B cell (primary cell): ENCODE results near the gene IVNS1ABP. TPM values are rescaled to one million over a fixed set of nuclear protein-coding genes. Genes with fewer than 3 reads are reported as not detected.
"Not testable (repeated sequence)": the region's sequence is repeated elsewhere in the genome, so short reads cannot be mapped to it uniquely, and the experiment has no call there.

Source experiments
- ATAC-seq: fragments of 200-7000 bp; cut with Tn5 transposase; one replicate; pipeline ENCODE4 v1.10.0; 2021; ENCODE audit warnings: low read depth, mild to moderate bottlenecking, moderate number of reproducible peaks, moderate library complexity
- CTCF ChIA-PET: fragments of 350-600 bp; sonication (Branson Sonifier 250); formaldehyde crosslinking; loops from one replicate; lab custom pipeline; 2021; ENCODE audit warnings: antibody characterized with exemption, inconsistent platforms; lab: Charles Lee
- POLR2A ChIA-PET: fragments of 350-600 bp; sonication (Branson Sonifier 250); formaldehyde crosslinking; loops from one replicate; lab custom pipeline; 2021; ENCODE audit warnings: antibody characterized with exemption; lab: Charles Lee
- DNase-seq: peaks from one replicate; pipeline ENCODE4 v3.0.0; 2013
- H2AFZ ChIP-seq: 2 replicates; pipeline ENCODE4 v1.6.1; 2012; ENCODE audit warnings: mild to moderate bottlenecking, low read depth, low read length; ENCODE audit not compliant: insufficient read depth, poor library complexity, severe bottlenecking
- H3K27ac ChIP-seq, 2 donors: 1 replicate in 1 of 2; 2 replicates in 1 of 2; pipeline ENCODE4 v1.5.1; 2012 to 2013; ENCODE audit warnings: low read length in 2 of 2, mild to moderate bottlenecking in 2 of 2, moderate library complexity in 1 of 2
- H3K27me3 ChIP-seq, 4 experiments: fragments of 200-600 bp in 1 of 4; sonication (generic) in 1 of 4; replicated peaks in 1 of 4; 1 replicate in 2 of 4; 2 replicates in 2 of 4; pipeline versions ENCODE4 v1.6.1 to v1.7.0; 2013 to 2016; ENCODE audit warnings: low read length in 3 of 4, mild to moderate bottlenecking in 2 of 4, mixed read lengths in 1 of 4, moderate library complexity in 1 of 4; ENCODE audit not compliant: insufficient read depth in 4 of 4, control insufficient read depth in 3 of 4; ENCODE audit errors: control extremely low read depth in 1 of 4
- H3K36me3 ChIP-seq, 2 experiments: replicated peaks in 1 of 2; 1 replicate in 1 of 2; 2 replicates in 1 of 2; pipeline versions ENCODE4 v1.6.1 to v1.7.1; 2013; ENCODE audit warnings: low read length in 1 of 2; ENCODE audit not compliant: insufficient read depth in 2 of 2, control insufficient read depth in 1 of 2; ENCODE audit errors: control extremely low read depth in 1 of 2, extremely low read depth in 1 of 2
- H3K4me1 ChIP-seq, 2 donors: fragments of 200-600 bp in 1 of 2; sonication (generic) in 1 of 2; 1 replicate in 1 of 2; 2 replicates in 1 of 2; pipeline versions ENCODE4 v1.5.1 to v1.6.1; 2013 to 2017; ENCODE audit warnings: low read length in 2 of 2; ENCODE audit not compliant: control insufficient read depth in 2 of 2, insufficient read depth in 2 of 2
- H3K4me2 ChIP-seq: replicated peaks from 2 replicates; pipeline ENCODE3; 2012; ENCODE audit warnings: mild to moderate bottlenecking, low read depth, low read length; ENCODE audit not compliant: poor library complexity, severe bottlenecking
- H3K4me3 ChIP-seq, 5 experiments: fragments of 200-600 bp in 1 of 5; sonication (generic) in 1 of 5; 1 replicate in 3 of 5; 2 replicates in 2 of 5; pipeline versions ENCODE4 v1.5.1 to v1.7.0; 2011 to 2016; ENCODE audit warnings: low read length in 4 of 5, mild to moderate bottlenecking in 4 of 5, low read depth in 2 of 5, control low read depth in 1 of 5, moderate library complexity in 1 of 5; ENCODE audit not compliant: insufficient read depth in 1 of 5; ENCODE audit errors: control extremely low read depth in 1 of 5, extremely low read depth in 1 of 5
- H3K79me2 ChIP-seq: fragments of 200-600 bp; sonication (generic); one replicate; pipeline ENCODE4 v1.6.0; 2016; ENCODE audit warnings: low read length; ENCODE audit not compliant: control insufficient read depth, insufficient read depth
- H3K9ac ChIP-seq: fragments of 200-600 bp; sonication (generic); 2 replicates; pipeline ENCODE4 v1.6.1; 2017; ENCODE audit warnings: mild to moderate bottlenecking, low read length, moderate library complexity
- H3K9me3 ChIP-seq, 3 donors: one replicate each; pipeline versions ENCODE4 v1.6.1 to v1.7.1; 2013; ENCODE audit warnings: low read length in 2 of 3; ENCODE audit not compliant: control insufficient read depth in 2 of 3, insufficient read depth in 1 of 3; ENCODE audit errors: control extremely low read depth in 1 of 3
- H4K20me1 ChIP-seq: 2 replicates; pipeline ENCODE4 v1.6.0; 2012; ENCODE audit warnings: mild to moderate bottlenecking, low read length; ENCODE audit not compliant: insufficient read depth, control insufficient read depth, poor library complexity, severe bottlenecking
- H3K27ac Mint-ChIP-seq: one replicate; pipeline ENCODE4 v1.8.0; 2021; ENCODE audit warnings: mixed read lengths
- H3K27me3 Mint-ChIP-seq: one replicate; pipeline ENCODE4 v1.8.0; 2021; ENCODE audit warnings: mixed read lengths
- H3K4me1 Mint-ChIP-seq: one replicate; pipeline ENCODE4 v1.8.0; 2021; ENCODE audit warnings: mixed read lengths
- H3K4me3 Mint-ChIP-seq: one replicate; pipeline ENCODE4 v1.8.0; 2021; ENCODE audit warnings: mixed read lengths
- H3K9me3 Mint-ChIP-seq: one replicate; pipeline ENCODE4 v1.8.0; 2022; ENCODE audit warnings: mixed read lengths; ENCODE audit not compliant: insufficient read depth
- CTCF ChIP-seq: fragments of 200-600 bp; IDR thresholded peaks from one replicate; pipeline ENCODE4 v1.8.0; 2022; ENCODE audit warnings: antibody characterized with exemption, mild to moderate bottlenecking
- EZH2 ChIP-seq: IDR thresholded peaks from 2 replicates; pipeline ENCODE4 v1.6.1; 2012; ENCODE audit warnings: borderline replicate concordance, low read depth, mild to moderate bottlenecking, moderate library complexity, low read length; ENCODE audit not compliant: insufficient read depth, poor library complexity, severe bottlenecking
- WGBS: methylation state at CpG from one replicate; pipeline ENCODE4 v1.1.5; 2013; ENCODE audit warnings: missing lambda C conversion rate; ENCODE audit not compliant: insufficient coverage; 5-methylcytosine and 5-hydroxymethylcytosine counted together
- intact Hi-C: fragments of 100-400 bp; cut with micrococcal nuclease; formaldehyde crosslinking; loops from one replicate; pipeline ENCODE4 v1.10.0; 2022
- polyA minus RNA-seq: library from RNA; depleted of rRNA, polyadenylated mRNA; stranded (reverse); fragments of >200 nt; gene quantifications from 2 replicates; pipeline ENCODE4 v1.2.3, GENCODE V29; 2012
- polyA plus RNA-seq: library from polyadenylated mRNA; depleted of rRNA; stranded (reverse); fragments of >200 nt; gene quantifications from 2 replicates; pipeline ENCODE4 v1.2.3, GENCODE V29; 2012
- total RNA-seq, 2 donors: library from RNA; stranded (reverse); fragments of 120-200 nt in 1 of 2; gene quantifications; 1 replicate in 1 of 2; 2 replicates in 1 of 2; pipeline versions ENCODE4 v1.2.3 to v1.2.4, GENCODE V29; 2013 to 2022

The IVNS1ABP gene
- total RNA-seq (87.0 and 93.8 TPM in 2 replicates), polyA plus RNA-seq (42.9 and 70.3 TPM in 2 replicates), polyA minus RNA-seq (38.2 and 59.7 TPM in 2 replicates)
- 84.4 TPM for total RNA-seq (2013)

GRCh38 chr1:185317034-185317885 lies at the start of gene IVNS1ABP:
IVNS1ABP (minus strand) TSS chr1:185317243; CDS start chr1:185309493, 7,750 bp downstream.
- Histone ChIP-seq H3K4me3 (peak within 1 kb of the TSS; percentile 94 to 98 (median 96)), H3K27me3 (no peaks in the 10 kb centered on the region), H4K20me1 (peaks cover 38% of the 10 kb centered on the region), H3K9me3 (peaks cover 0 to 8% (median 0%) of the 10 kb centered on the region in 3 donors), H3K9ac (peak within 1 kb of the TSS; percentile 95), H3K4me2 (peak within 1 kb of the TSS; percentile 96), H3K27ac (peak within 1 kb of the TSS; percentile 95 to 98), H2AFZ (peak within 1 kb of the TSS; percentile 83), H3K4me1 (peaks cover 34 to 41% of the 10 kb centered on the region in 2 donors), H3K79me2 (peaks cover 46% of the 10 kb centered on the region), H3K36me3 (no peaks in the 10 kb centered on the region)
- Mint-ChIP-seq H3K27me3 (no peaks in the 10 kb centered on the region), H3K9me3 (no peaks in the 10 kb centered on the region), H3K27ac (peak within 1 kb of the TSS; percentile 98), H3K4me1 (peaks cover 49% of the 10 kb centered on the region), H3K4me3 (peak within 1 kb of the TSS; percentile 92)
- ChIA-PET CTCF (interaction anchor here (0.7 to 5.0 kb wide), 9 partner anchors 147 to 512 kb away, joined by 4 to 50 read pairs (median 9); no protein-coding TSS in a partner anchor), POLR2A (interaction anchor here (0.6 to 2.9 kb wide), 13 partner anchors 22 to 1549 kb away, joined by 3 to 11 read pairs (median 5); no protein-coding TSS in a partner anchor)
- intact Hi-C loops: loop anchor here (1.0 to 10.0 kb wide), 13 partner anchors 22 to 1725 kb away; partner anchors contain the start of genes NCF2, ODR4, RNF2 and SWT1
- under 1% methylated on average over 64 of the region's 80 CpGs for WGBS
- TF ChIP-seq EZH2: no peak
- peak; percentile 39 for TF ChIP-seq CTCF
- DNase-seq: peak; percentile 98
- peak; percentile 76 for ATAC-seq

GRCh38 chr1:185365951-185366350 lies 48.9 kb upstream of the IVNS1ABP start:
- no peak overlapping the region for H3K9ac ChIP-seq
- H3K36me3 ChIP-seq: no peaks in the 10 kb centered on the region
- no peak for DNase-seq
- H3K4me2 ChIP-seq: no peak overlapping the region
- no peak overlapping the region for H3K4me3 Mint-ChIP-seq
- no peak overlapping the region for H3K27ac Mint-ChIP-seq
- CTCF ChIA-PET: interaction anchor here (1.1 kb wide), 1 partner anchor 230 kb away, joined by 3 read pairs; no protein-coding TSS in a partner anchor
- intact Hi-C loops: no loop called here
- ATAC-seq: no peak
- peaks cover 22% of the 10 kb centered on the region for H3K4me1 Mint-ChIP-seq
- no peaks in the 10 kb centered on the region for H3K27me3 ChIP-seq
- peaks cover 9% of the 10 kb centered on the region for H3K9me3 Mint-ChIP-seq
- no peak overlapping the region for H2AFZ ChIP-seq
- H3K27ac ChIP-seq: no peak overlapping the region
- H3K4me1 ChIP-seq: no peaks in the 10 kb centered on the region
- H3K9me3 ChIP-seq: peaks cover 0 to 6% (median 0%) of the 10 kb centered on the region in 3 donors
- H4K20me1 ChIP-seq: no peaks in the 10 kb centered on the region
- no peaks in the 10 kb centered on the region for H3K79me2 ChIP-seq
- no peak for TF ChIP-seq CTCF
- TF ChIP-seq EZH2: no peak
- POLR2A ChIA-PET: no interaction called here
- H3K27me3 Mint-ChIP-seq: no peaks in the 10 kb centered on the region
- no peak overlapping the region for H3K4me3 ChIP-seq
- WGBS: 100% methylated on average over 1 of the region's 3 CpGs

- H3K9me3 ChIP-seq, H3K27ac Mint-ChIP-seq, H3K4me2 ChIP-seq, H2AFZ ChIP-seq, H3K4me3 ChIP-seq, intact Hi-C loops, H3K36me3 ChIP-seq, H3K4me3 Mint-ChIP-seq, POLR2A ChIA-PET, DNase-seq, CTCF ChIA-PET, H3K4me1 ChIP-seq, H3K27ac ChIP-seq, H3K27me3 Mint-ChIP-seq, H3K9ac ChIP-seq, H3K27me3 ChIP-seq, H3K79me2 ChIP-seq, ATAC-seq, H4K20me1 ChIP-seq: not testable (repeated sequence)
- Mint-ChIP-seq H3K9me3 (peaks cover 11% of the 10 kb centered on the region), H3K4me1 (peaks cover 25% of the 10 kb centered on the region)
- WGBS: 20% methylated on average over 1 of the region's 3 CpGs
Measured at GRCh38 chr1:185364528-185364927, 47.5 kb upstream of the IVNS1ABP start.
